IMR-90 (cell line): ENCODE results near the gene AGO3. TPM values are rescaled to one million over a fixed set of nuclear protein-coding genes. Genes with fewer than 3 reads are reported as not detected.

Experiments
- ATAC-seq: fragments of 200-7000 bp; cut with Tn5 transposase; 2 replicates; pipeline ENCODE4 v1.9.1; 2020; ENCODE audit warnings: low read depth, mild to moderate bottlenecking, moderate library complexity
- BruUV-seq: library from RNA; stranded (reverse); fragments of 400-500 nt; replicated peaks from 2 replicates; lab custom pipeline; 2021; lab: Mats Ljungman, UMichigan
- CTCF ChIA-PET: fragments of 300-600 bp; formaldehyde crosslinking; extraction: SDS; loops from one replicate; lab custom pipeline; 2021; ENCODE audit warnings: antibody characterized with exemption; lab: Yijun Ruan, JAX
- POLR2A ChIA-PET: fragments of 300-600 bp; sonication (Branson Sonifier 250); formaldehyde crosslinking; loops from one replicate; lab custom pipeline; 2022; ENCODE audit warnings: antibody characterized with exemption; ENCODE audit not compliant: unreplicated experiment; lab: Charles Lee
- DNase-seq: peaks from one replicate; pipeline ENCODE4 v3.0.0; 2013
- H2AFZ ChIP-seq: replicated peaks from 2 replicates; pipeline ENCODE3; 2013; ENCODE audit warnings: low read length, mild to moderate bottlenecking; ENCODE audit not compliant: poor library complexity
- H2AK5ac ChIP-seq: 2 replicates; pipeline ENCODE4 v1.6.1; 2013; ENCODE audit warnings: low read depth, low read length, inconsistent platforms
- H2AK9ac ChIP-seq: replicated peaks from 2 replicates; pipeline ENCODE3; 2013; ENCODE audit warnings: mild to moderate bottlenecking, low read depth, low read length, moderate library complexity; ENCODE audit not compliant: poor library complexity
- H2BK120ac ChIP-seq: 2 replicates; pipeline ENCODE4 v1.6.1; 2013; ENCODE audit warnings: low read depth, low read length, inconsistent platforms
- H2BK15ac ChIP-seq: 3 replicates; pipeline ENCODE4 v1.6.1; 2013; ENCODE audit warnings: low read depth, low read length, inconsistent platforms
- H2BK20ac ChIP-seq: 2 replicates; pipeline ENCODE4 v1.6.1; 2013; ENCODE audit warnings: low read depth, mild to moderate bottlenecking, inconsistent platforms, low read length, moderate library complexity
- H2BK5ac ChIP-seq: 2 replicates; pipeline ENCODE4 v1.6.1; 2013; ENCODE audit warnings: mild to moderate bottlenecking, low read depth, low read length, inconsistent platforms; ENCODE audit not compliant: poor library complexity, severe bottlenecking
- H3K14ac ChIP-seq: replicated peaks from 2 replicates; pipeline ENCODE4 v1.6.1; 2013; ENCODE audit warnings: low read depth, low read length, inconsistent platforms
- H3K18ac ChIP-seq: 2 replicates; pipeline ENCODE4 v1.6.1; 2013; ENCODE audit warnings: low read depth, low read length, control low read depth
- H3K23ac ChIP-seq: 2 replicates; pipeline ENCODE4 v1.6.1; 2013; ENCODE audit warnings: low read depth, low read length, inconsistent platforms
- H3K27ac ChIP-seq: 2 replicates; pipeline ENCODE4 v1.5.1; 2013; ENCODE audit warnings: mild to moderate bottlenecking, control low read depth, low read length; ENCODE audit not compliant: insufficient read depth
- H3K27me3 ChIP-seq: 2 replicates; pipeline ENCODE4 v1.6.1; 2013; ENCODE audit warnings: low read length; ENCODE audit not compliant: control insufficient read depth, insufficient read depth
- H3K36me3 ChIP-seq: 2 replicates; pipeline ENCODE4 v1.6.1; 2013; ENCODE audit warnings: low read length, mixed read lengths; ENCODE audit not compliant: control insufficient read depth, insufficient read depth
- H3K4ac ChIP-seq: 2 replicates; pipeline ENCODE4 v1.6.1; 2013; ENCODE audit warnings: low read depth, low read length, inconsistent platforms
- H3K4me1 ChIP-seq: 2 replicates; pipeline ENCODE4 v1.6.1; 2013; ENCODE audit warnings: low read length, mixed read lengths; ENCODE audit not compliant: control insufficient read depth, insufficient read depth
- H3K4me2 ChIP-seq: 2 replicates; pipeline ENCODE4 v1.6.1; 2013; ENCODE audit warnings: low read depth, mild to moderate bottlenecking, control low read depth, low read length, moderate library complexity
- H3K4me3 ChIP-seq: 2 replicates; pipeline ENCODE4 v1.5.1; 2013; ENCODE audit warnings: low read depth, mild to moderate bottlenecking, control low read depth, low read length, moderate library complexity; ENCODE audit not compliant: insufficient read depth
- H3K56ac ChIP-seq: 2 replicates; pipeline ENCODE4 v1.6.1; 2013; ENCODE audit warnings: low read length, inconsistent platforms; ENCODE audit not compliant: insufficient read depth; ENCODE audit errors: extremely low read depth
- H3K79me1 ChIP-seq, 2 experiments: 2 replicates each; pipeline ENCODE4 v1.6.1; 2013; ENCODE audit warnings: low read length in 2 of 2, inconsistent platforms in 1 of 2, low read depth in 1 of 2
- H3K9ac ChIP-seq: 2 replicates; pipeline ENCODE4 v1.6.1; 2013; ENCODE audit warnings: low read depth, low read length, control low read depth
- H3K9me1 ChIP-seq: 2 replicates; pipeline ENCODE4 v1.6.1; 2013; ENCODE audit warnings: low read length, inconsistent platforms; ENCODE audit not compliant: insufficient read depth
- H3K9me3 ChIP-seq: 2 replicates; pipeline ENCODE4 v1.6.1; 2013; ENCODE audit warnings: low read length; ENCODE audit not compliant: control insufficient read depth, insufficient read depth
- H4K20me1 ChIP-seq: 2 replicates; pipeline ENCODE4 v1.6.1; 2013; ENCODE audit warnings: low read length, inconsistent platforms; ENCODE audit not compliant: insufficient read depth
- H4K5ac ChIP-seq: 2 replicates; pipeline ENCODE4 v1.6.1; 2013; ENCODE audit warnings: mild to moderate bottlenecking, low read depth, low read length, control low read depth
- H4K8ac ChIP-seq, 2 experiments: 2 replicates each; pipeline ENCODE4 v1.6.1; 2013; ENCODE audit warnings: low read depth in 2 of 2, low read length in 2 of 2, control low read depth in 1 of 2, inconsistent platforms in 1 of 2
- H4K91ac ChIP-seq: 2 replicates; pipeline ENCODE4 v1.6.1; 2013; ENCODE audit warnings: low read depth, low read length, inconsistent platforms; ENCODE audit not compliant: insufficient read depth
- BHLHE40 ChIP-seq: fragments of 150-350 bp; IDR thresholded peaks from 2 replicates; pipeline ENCODE4 v1.6.1; 2016; ENCODE audit warnings: mild to moderate bottlenecking, low read depth, low read length
- CHD1 ChIP-seq: IDR thresholded peaks from 2 replicates; pipeline ENCODE4 v1.6.1; 2012; ENCODE audit warnings: low read depth, low read length, improper control_type of control experiment
- FOS ChIP-seq: fragments of 150-350 bp; IDR thresholded peaks from 2 replicates; pipeline ENCODE4 v1.6.1; 2016; ENCODE audit warnings: low read depth, low read length
- MXI1 ChIP-seq: IDR thresholded peaks from 2 replicates; pipeline ENCODE4 v1.6.1; 2012; ENCODE audit warnings: low read depth, mild to moderate bottlenecking, low read length, moderate library complexity, borderline replicate concordance
- NFE2L2 ChIP-seq: fragments of 150-350 bp; IDR thresholded peaks from 2 replicates; pipeline ENCODE4 v1.6.1; 2016; ENCODE audit warnings: low read depth, mild to moderate bottlenecking, low read length
- POLR2A ChIP-seq: IDR thresholded peaks from 2 replicates; pipeline ENCODE4 v1.6.1; 2012; ENCODE audit warnings: mild to moderate bottlenecking, low read depth, low read length
- RAD21 ChIP-seq: IDR thresholded peaks from 2 replicates; pipeline ENCODE4 v1.6.1; 2012; ENCODE audit warnings: low read length, improper control_type of control experiment
- WGBS, 2 experiments: methylation state at CpG; one replicate each; pipeline versions ENCODE4 v1.1.5 to v1.1.7; 2013; ENCODE audit warnings: missing lambda C conversion rate in 2 of 2; ENCODE audit not compliant: insufficient read length in 1 of 2; ENCODE audit errors: extremely low coverage in 2 of 2; 5-methylcytosine and 5-hydroxymethylcytosine counted together
- dilution Hi-C: fragments of 300-500 bp; cut with HindIII; formaldehyde crosslinking; loops from one replicate; pipeline ENCODE4 v1.14.3; 2018; ENCODE audit warnings: low sequenced_read_pairs; ENCODE audit not compliant: unreplicated experiment
- in situ Hi-C: fragments of 300-500 bp; cut with MboI; formaldehyde crosslinking; loops from 3 replicates; pipeline ENCODE4 v1.14.3; 2019; ENCODE audit warnings: low sequenced_read_pairs, inconsistent platforms, mixed read lengths
- intact Hi-C: fragments of 100-400 bp; cut with micrococcal nuclease; formaldehyde crosslinking; loops from 2 replicates; pipeline ENCODE4 v1.10.0; 2022
- polyA plus RNA-seq, 3 experiments: library from polyadenylated mRNA; depleted of rRNA; stranded (reverse); fragments of >200 nt; gene quantifications; 2 replicates each; pipeline ENCODE4 v1.2.3, GENCODE V29; 2012; ENCODE audit warnings: low replicate concordance in 1 of 3
- total RNA-seq: library from RNA; depleted of rRNA; stranded (reverse); fragments of >200 nt; gene quantifications from 2 replicates; pipeline ENCODE4 v1.2.3, GENCODE V29; 2012
- TF ChIP-seq, protein P1 (sequence below): fragments of 150-350 bp; IDR thresholded peaks from 2 replicates; pipeline ENCODE4 v1.6.1; 2016; ENCODE audit warnings: low read depth, mild to moderate bottlenecking, low read length, moderate library complexity, borderline replicate concordance

Gene AGO3
- total and polyA plus RNA-seq, 2 of the 4 experiments (the other 2 are of a cell fraction), result 8.9 to 25.6 TPM

DNA sequence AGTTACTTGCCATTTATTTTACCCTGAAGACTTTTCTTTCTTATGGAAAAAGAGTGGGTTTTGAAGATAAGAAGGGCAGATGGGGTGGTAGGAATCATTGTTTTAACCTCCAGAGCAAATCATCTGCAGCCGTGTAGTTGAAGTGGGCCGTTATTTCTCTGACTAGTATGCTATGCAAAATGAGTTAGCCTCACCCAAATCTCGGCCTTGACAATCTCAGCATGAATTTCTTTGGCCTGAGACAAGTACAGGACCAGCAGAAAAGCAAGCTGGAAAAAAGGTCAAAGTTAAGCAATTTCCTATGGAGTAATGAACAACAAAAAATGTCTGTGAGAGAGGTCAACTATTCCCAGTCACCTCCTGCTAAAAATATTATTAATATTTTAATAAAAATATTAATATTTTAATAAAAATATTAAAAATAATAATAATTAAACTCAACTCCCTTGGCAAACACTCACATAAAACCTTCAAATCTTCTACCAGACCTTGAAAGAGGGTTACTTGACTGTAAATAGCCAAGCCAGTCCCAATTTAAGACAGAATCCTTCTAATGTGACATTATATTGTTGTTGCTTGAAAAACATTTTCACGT lies 146.2 kb downstream of the AGO3 start:
- no peak overlapping the region for H3K23ac ChIP-seq
- no peak overlapping the region for H2BK120ac ChIP-seq
- no peaks in the 10 kb centered on the region for H4K20me1 ChIP-seq
- no peak overlapping the region for H4K91ac ChIP-seq
- H3K56ac ChIP-seq, result no peak overlapping the region
- H3K79me1 ChIP-seq, result no peaks in the 10 kb centered on the region
- intact Hi-C loops, result no loop called here
- no peak overlapping the region for H2BK20ac ChIP-seq
- H3K9me3 ChIP-seq, result no peaks in the 10 kb centered on the region
- no peak overlapping the region for H3K4me3 ChIP-seq
- no peak overlapping the region for H2AFZ ChIP-seq
- H3K4ac ChIP-seq, result no peak overlapping the region
- DNase-seq (no peak), ATAC-seq (no peak)
- H3K9me1 ChIP-seq, result no peaks in the 10 kb centered on the region
- dilution Hi-C loops, result no loop called here
- H2AK5ac ChIP-seq, result no peak overlapping the region
- no peak overlapping the region for H2BK5ac ChIP-seq
- no peaks in the 10 kb centered on the region for H3K36me3 ChIP-seq
- H3K4me2 ChIP-seq, result no peak overlapping the region
- H3K27me3 ChIP-seq, result no peaks in the 10 kb centered on the region; the same call in 1 of the 2 replicates
- CTCF ChIA-PET, result no interaction called here
- H3K18ac ChIP-seq, result no peak overlapping the region
- POLR2A ChIA-PET, result no interaction called here
- 40% methylated on average over 1 of the region's 4 CpGs; no CpG with 5 or more reads in 1 of the 2 experiments for WGBS, 2 experiments
- no peak overlapping the region for H4K8ac ChIP-seq
- in situ Hi-C loops, result no loop called here
- no peak overlapping the region for H4K5ac ChIP-seq
- no peak overlapping the region for H3K14ac ChIP-seq
- H3K4me1 ChIP-seq, result no peaks in the 10 kb centered on the region
- H3K27ac ChIP-seq, result no peak overlapping the region
- no TSS peak for BruUV-seq
- no peak overlapping the region for H2BK15ac ChIP-seq
- no peak for TF ChIP-seq MXI1
- TF ChIP-seq, protein P1, sequence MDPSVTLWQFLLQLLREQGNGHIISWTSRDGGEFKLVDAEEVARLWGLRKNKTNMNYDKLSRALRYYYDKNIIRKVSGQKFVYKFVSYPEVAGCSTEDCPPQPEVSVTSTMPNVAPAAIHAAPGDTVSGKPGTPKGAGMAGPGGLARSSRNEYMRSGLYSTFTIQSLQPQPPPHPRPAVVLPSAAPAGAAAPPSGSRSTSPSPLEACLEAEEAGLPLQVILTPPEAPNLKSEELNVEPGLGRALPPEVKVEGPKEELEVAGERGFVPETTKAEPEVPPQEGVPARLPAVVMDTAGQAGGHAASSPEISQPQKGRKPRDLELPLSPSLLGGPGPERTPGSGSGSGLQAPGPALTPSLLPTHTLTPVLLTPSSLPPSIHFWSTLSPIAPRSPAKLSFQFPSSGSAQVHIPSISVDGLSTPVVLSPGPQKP, result no peak
- TF ChIP-seq FOS, result no peak
- no peak for TF ChIP-seq RAD21
- no peak for TF ChIP-seq POLR2A
- no peak for TF ChIP-seq BHLHE40
- no peak for TF ChIP-seq CHD1
- TF ChIP-seq NFE2L2, result no peak
- no peak overlapping the region for H3K9ac ChIP-seq
- no peak overlapping the region for H2AK9ac ChIP-seq
